H1 (cell line): ENCODE measurements around the gene HIC1. TPM values are rescaled to one million over a fixed set of nuclear protein-coding genes. Genes with fewer than 3 reads are reported as not detected.
A peak's percentile ranks its signal among the peaks of the same experiment; 100 is the strongest.

Experiments
- CTCF ChIA-PET: fragments of 300-600 bp; sonication (Branson Sonifier 250); formaldehyde crosslinking; loops from one replicate; lab custom pipeline; 2021; ENCODE audit not compliant: partially characterized antibody; lab: Charles Lee
- POLR2A ChIA-PET: fragments of 300-600 bp; sonication (Branson Sonifier 250); formaldehyde crosslinking; loops from one replicate; lab custom pipeline; 2021; ENCODE audit warnings: inconsistent platforms; ENCODE audit not compliant: partially characterized antibody; lab: Charles Lee
- DNase-seq, 2 experiments: peaks; one replicate each; pipeline versions ENCODE4 v3.0.0 to v3.0.0-alpha.2; 2010 to 2022; ENCODE audit warnings: low spot score in 2 of 2, low read depth in 1 of 2, mixed read lengths in 1 of 2
- FAIRE-seq: peaks from 2 replicates; lab custom pipeline; 2011; peaks lifted over from hg19 to GRCh38; lab: Jason Lieb, UNC
- H2AFZ ChIP-seq: 2 replicates; pipeline ENCODE4 v1.8.1; 2012; ENCODE audit warnings: low read length, inconsistent platforms
- H2AK5ac ChIP-seq: 2 replicates; pipeline ENCODE4 v1.6.1; 2013; ENCODE audit warnings: low read depth, low read length
- H2BK120ac ChIP-seq: replicated peaks from 2 replicates; pipeline ENCODE3; 2013; ENCODE audit warnings: low read depth, low read length, inconsistent platforms
- H2BK12ac ChIP-seq: 2 replicates; pipeline ENCODE4 v1.6.1; 2013; ENCODE audit warnings: low read depth, low read length
- H2BK15ac ChIP-seq: 2 replicates; pipeline ENCODE4 v1.6.1; 2013; ENCODE audit warnings: low read length
- H2BK20ac ChIP-seq: 2 replicates; pipeline ENCODE4 v1.6.1; 2013; ENCODE audit warnings: low read length
- H2BK5ac ChIP-seq: 2 replicates; pipeline ENCODE4 v1.6.1; 2013; ENCODE audit warnings: low read depth, low read length
- H3K14ac ChIP-seq: 2 replicates; pipeline ENCODE4 v1.6.1; 2013; ENCODE audit warnings: inconsistent platforms; ENCODE audit not compliant: insufficient read length
- H3K18ac ChIP-seq: 2 replicates; pipeline ENCODE4 v1.6.1; 2013; ENCODE audit warnings: low read length; ENCODE audit errors: extremely low read depth
- H3K23ac ChIP-seq: 2 replicates; pipeline ENCODE4 v1.6.1; 2013; ENCODE audit warnings: inconsistent platforms; ENCODE audit not compliant: insufficient read length
- H3K23me2 ChIP-seq: 2 replicates; pipeline ENCODE4 v1.6.1; 2013; ENCODE audit warnings: low read depth, low read length
- H3K27ac ChIP-seq: 2 replicates; pipeline ENCODE4 v1.6.1; 2011; ENCODE audit warnings: low read depth, low read length, inconsistent platforms
- H3K27me3 ChIP-seq, 4 experiments: replicated peaks in 1 of 4; 1 replicate in 1 of 4; 2 replicates in 3 of 4; pipeline versions ENCODE4 v1.6.1 to v1.8.1; 2011 to 2013; ENCODE audit warnings: low read length in 3 of 4, mild to moderate bottlenecking in 3 of 4, inconsistent platforms in 2 of 4, mixed read lengths in 2 of 4, moderate library complexity in 1 of 4; ENCODE audit not compliant: control insufficient read depth in 3 of 4, insufficient read depth in 3 of 4; ENCODE audit errors: extremely low read depth in 1 of 4
- H3K36me3 ChIP-seq, 4 experiments: 2 replicates each; pipeline versions ENCODE4 v1.6.1 to v1.8.1; 2011 to 2013; ENCODE audit warnings: mild to moderate bottlenecking in 4 of 4, low read length in 3 of 4, moderate library complexity in 2 of 4, control low read depth in 1 of 4, inconsistent platforms in 1 of 4; ENCODE audit not compliant: insufficient read depth in 4 of 4, control insufficient read depth in 2 of 4
- H3K4ac ChIP-seq: replicated peaks from 2 replicates; pipeline ENCODE3; 2013; ENCODE audit warnings: low read length, low read depth, mixed read lengths, inconsistent platforms; ENCODE audit not compliant: insufficient read length
- H3K4me1 ChIP-seq, 4 experiments: replicated peaks in 1 of 4; 1 replicate in 1 of 4; 2 replicates in 3 of 4; pipeline versions ENCODE4 v1.6.1 to v1.8.1; 2011 to 2013; ENCODE audit warnings: low read length in 3 of 4, inconsistent platforms in 2 of 4, mixed read lengths in 1 of 4; ENCODE audit not compliant: insufficient read depth in 4 of 4, control insufficient read depth in 3 of 4
- H3K4me2 ChIP-seq, 2 experiments: 2 replicates each; pipeline versions ENCODE4 v1.6.1 to v1.8.1; 2011 to 2013; ENCODE audit warnings: low read depth in 2 of 2, low read length in 2 of 2, control low read depth in 1 of 2, inconsistent platforms in 1 of 2, mild to moderate bottlenecking in 1 of 2; ENCODE audit not compliant: insufficient read depth in 1 of 2
- H3K4me3 ChIP-seq, 4 experiments: fragments of 200-600, 300-600 bp in 1 of 4; sonication (generic), shearing (Covaris generic), sonication (Bioruptor Twin) in 1 of 4; 2 replicates each; pipeline versions ENCODE4 v1.5.1 to v1.8.1; 2011 to 2016; ENCODE audit warnings: low read length in 4 of 4, low read depth in 3 of 4, control low read depth in 2 of 4, inconsistent platforms in 2 of 4, mild to moderate bottlenecking in 2 of 4, mixed read lengths in 1 of 4, moderate library complexity in 1 of 4; ENCODE audit not compliant: insufficient read depth in 2 of 4; ENCODE audit errors: extremely low read depth in 1 of 4
- H3K56ac ChIP-seq: replicated peaks from 2 replicates; pipeline ENCODE3; 2013; ENCODE audit warnings: low read depth, mild to moderate bottlenecking, mixed read lengths, low read length, inconsistent platforms; ENCODE audit not compliant: insufficient read length
- H3K79me1 ChIP-seq: 2 replicates; pipeline ENCODE4 v1.6.1; 2013; ENCODE audit warnings: low read depth, low read length, control low read depth
- H3K79me2 ChIP-seq, 2 experiments: 2 replicates each; pipeline versions ENCODE4 v1.6.1 to v1.8.1; 2012 to 2013; ENCODE audit warnings: low read length in 2 of 2, mild to moderate bottlenecking in 2 of 2, inconsistent platforms in 1 of 2; ENCODE audit not compliant: insufficient read depth in 2 of 2, control insufficient read depth in 1 of 2
- H3K9ac ChIP-seq, 4 experiments: replicated peaks in 1 of 4; 1 replicate in 1 of 4; 2 replicates in 3 of 4; pipeline versions ENCODE4 v1.6.1 to v1.8.1; 2011 to 2013; ENCODE audit warnings: low read depth in 3 of 4, low read length in 3 of 4, control low read depth in 2 of 4, mild to moderate bottlenecking in 2 of 4, moderate library complexity in 2 of 4, inconsistent platforms in 1 of 4; ENCODE audit errors: extremely low read depth in 1 of 4
- H3K9me3 ChIP-seq, 2 experiments: 2 replicates each; pipeline versions ENCODE4 v1.6.1 to v1.8.1; 2012 to 2013; ENCODE audit warnings: mild to moderate bottlenecking in 2 of 2, moderate library complexity in 2 of 2, control low read depth in 1 of 2, inconsistent platforms in 1 of 2, low read depth in 1 of 2, low read length in 1 of 2, mixed read lengths in 1 of 2; ENCODE audit not compliant: insufficient read depth in 2 of 2
- H4K20me1 ChIP-seq, 2 experiments: replicated peaks in 1 of 2; 2 replicates each; pipeline versions ENCODE3 to v1.8.1; 2011 to 2013; ENCODE audit warnings: inconsistent platforms in 2 of 2, low read length in 2 of 2, mild to moderate bottlenecking in 1 of 2; ENCODE audit not compliant: insufficient read depth in 2 of 2, control insufficient read depth in 1 of 2
- H4K5ac ChIP-seq: 2 replicates; pipeline ENCODE4 v1.6.1; 2013; ENCODE audit warnings: low read length, low read depth, mixed read lengths, inconsistent platforms; ENCODE audit not compliant: insufficient read length
- H4K8ac ChIP-seq: 2 replicates; pipeline ENCODE4 v1.8.0; 2013; ENCODE audit warnings: mild to moderate bottlenecking, moderate library complexity, low read length, inconsistent platforms; ENCODE audit not compliant: insufficient read depth; ENCODE audit errors: extremely low read depth
- H4K91ac ChIP-seq: replicated peaks from 2 replicates; pipeline ENCODE3; 2013; ENCODE audit warnings: low read length, mixed read lengths, inconsistent platforms; ENCODE audit not compliant: insufficient read length
- ASH2L ChIP-seq: fragments of 200-600, 300-600 bp; sonication (generic); IDR thresholded peaks from one replicate; pipeline ENCODE4 v1.7.1; 2017; ENCODE audit warnings: low read length
- CBX8 ChIP-seq: fragments of 300-800, 300-1000 bp; sonication (generic); IDR thresholded peaks from 2 replicates; pipeline ENCODE4 v1.7.1; 2016; ENCODE audit warnings: low read depth, low read length, borderline replicate concordance
- CHD1 ChIP-seq: IDR thresholded peaks from 2 replicates; pipeline ENCODE4 v1.6.1; 2012; ENCODE audit warnings: low read depth, low read length, improper control_type of control experiment
- CHD2 ChIP-seq: IDR thresholded peaks from 2 replicates; pipeline ENCODE4 v1.6.1; 2012; ENCODE audit warnings: low read length, improper control_type of control experiment
- CREB1 ChIP-seq: IDR thresholded peaks from 2 replicates; pipeline ENCODE4 v1.6.1; 2012; ENCODE audit warnings: inconsistent platforms
- HDAC2 ChIP-seq, 2 experiments: fragments of 300-600 bp in 1 of 2; sonication (generic) in 1 of 2; IDR thresholded peaks; 2 replicates each; pipeline ENCODE4 v1.6.1; 2011 to 2012; ENCODE audit warnings: low read depth in 2 of 2, low read length in 2 of 2, mild to moderate bottlenecking in 2 of 2, moderate library complexity in 2 of 2, borderline replicate concordance in 1 of 2, inconsistent platforms in 1 of 2
- JUND ChIP-seq: IDR thresholded peaks from 2 replicates; pipeline ENCODE4 v1.6.1; 2011; ENCODE audit warnings: mild to moderate bottlenecking, improper control_type of control experiment, low read length
- KDM5A ChIP-seq: fragments of 200-600 bp; IDR thresholded peaks from 2 replicates; pipeline ENCODE4 v1.7.1; 2012; ENCODE audit warnings: mild to moderate bottlenecking, low read length, inconsistent platforms, mixed read lengths
- POU5F1 ChIP-seq: IDR thresholded peaks from 2 replicates; pipeline ENCODE4 v1.6.1; 2011; ENCODE audit warnings: low read depth, mild to moderate bottlenecking, low read length, moderate library complexity
- RXRA ChIP-seq: IDR thresholded peaks from 2 replicates; pipeline ENCODE4 v1.6.1; 2011; ENCODE audit warnings: low read depth, mild to moderate bottlenecking, low read length, moderate library complexity; ENCODE audit not compliant: insufficient read depth
- SAP30 ChIP-seq: fragments of 300-600 bp; sonication (generic); IDR thresholded peaks from 2 replicates; pipeline ENCODE4 v1.7.1; 2012; ENCODE audit warnings: low read length, moderate library complexity, mild to moderate bottlenecking, inconsistent platforms; ENCODE audit not compliant: insufficient read depth, insufficient replicate concordance
- SRF ChIP-seq: IDR thresholded peaks from 2 replicates; pipeline ENCODE4 v1.6.1; 2011; ENCODE audit warnings: mild to moderate bottlenecking, low read depth, low read length, moderate library complexity
- TCF12 ChIP-seq: IDR thresholded peaks from 2 replicates; pipeline ENCODE4 v1.6.1; 2011; ENCODE audit warnings: low read depth, mild to moderate bottlenecking, low read length
- TEAD4 ChIP-seq: IDR thresholded peaks from 2 replicates; pipeline ENCODE4 v1.6.1; 2012; ENCODE audit warnings: low read depth, low read length, inconsistent platforms, mixed read lengths
- WGBS, 2 experiments: shearing (Covaris generic) in 1 of 2; methylation state at CpG; one replicate each; pipeline versions ENCODE4 v1.1.6 to v1.1.7; 2013 to 2015; ENCODE audit warnings: low lambda C conversion rate in 2 of 2, mixed read lengths in 2 of 2, inconsistent platforms in 1 of 2, low coverage in 1 of 2, missing lambda C conversion rate in 1 of 2; ENCODE audit not compliant: insufficient replicate concordance in 2 of 2, insufficient coverage in 1 of 2, insufficient read length in 1 of 2; ENCODE audit errors: extremely low coverage in 1 of 2, missing lambda C conversion rate in 1 of 2; 5-methylcytosine and 5-hydroxymethylcytosine counted together
- polyA plus RNA-seq, 7 experiments: library from polyadenylated mRNA; depleted of rRNA in 3 of 7; stranded (reverse) in 5 of 7; unstranded in 2 of 7; fragments of >200 nt in 5 of 7; fragments of 200-250 nt in 2 of 7; gene quantifications; 1 replicate in 5 of 7; 2 replicates in 1 of 7; 4 replicates in 1 of 7; pipeline versions ENCODE4 v1.2.1 to v1.2.3, GENCODE V29; 2011 to 2013; ENCODE audit warnings: missing spikeins in 2 of 7, mixed read lengths in 2 of 7
- total RNA-seq: library from RNA; stranded (reverse); fragmentation: NEBNext Ultra II Directional; extraction: Animal tissue kit (Norgen Biotek cat#: 25700); gene quantifications from 2 replicates; pipeline ENCODE4 v1.2.1, GENCODE V29; 2021

The HIC1 gene
- total and polyA plus RNA-seq, 2 of the 8 experiments (the other 6 are each of a cell fraction or from before 2014, with no cell fraction given): 0.06 to 0.09 TPM

- Histone ChIP-seq H3K14ac (no peak overlapping the region), H3K79me1 (no peaks in the 10 kb centered on the region), H2BK15ac (no peak overlapping the region), H3K4me2 (no peak overlapping the region), H3K56ac (no peak overlapping the region), H3K4me1 (peaks cover 2 to 11% (median 5%) of the 10 kb centered on the region in 4 experiments), H4K5ac (no peak overlapping the region), H2BK120ac (no peak overlapping the region), H3K79me2 (no peaks in the 10 kb centered on the region), H2AFZ (no peak overlapping the region), H3K18ac (no peak overlapping the region; the same call in 1 of the 2 replicates), H4K91ac (no peak overlapping the region), H2BK12ac (peak overlapping the region; percentile 68; the same call in 1 of the 2 replicates), H3K27me3 (no peaks in the 10 kb centered on the region), H4K20me1 (peaks cover 0 to 8% of the 10 kb centered on the region in 2 experiments), H4K8ac (no peak overlapping the region; the same call in 1 of the 2 replicates), H3K4me3 (no peak overlapping the region), H3K23ac (no peak overlapping the region), H3K9ac (no peak overlapping the region), H3K23me2 (no peaks in the 10 kb centered on the region), H3K4ac (no peak overlapping the region), H2BK20ac (0 out of 2 replicates have a peak overlapping the region, but pooled peaks have one; percentile 3), H2BK5ac (no peak overlapping the region; the same call in 1 of the 2 replicates), H2AK5ac (no peak overlapping the region; the same call in 1 of the 2 replicates), H3K9me3 (no peaks in the 10 kb centered on the region), H3K36me3 (no peaks in the 10 kb centered on the region), H3K27ac (no peak overlapping the region)
- DNase-seq (no peak), FAIRE-seq (no peak)
- POLR2A ChIA-PET: interaction anchor here (0.6 to 0.7 kb wide), 2 partner anchors 26 to 154 kb away, joined by 3 read pairs; no protein-coding TSS in a partner anchor
- TF ChIP-seq TCF12: no peak
- no peak for TF ChIP-seq CBX8
- TF ChIP-seq TEAD4: no peak
- no peak for TF ChIP-seq POU5F1
- no peak for TF ChIP-seq CHD1
- TF ChIP-seq JUND: no peak
- no peak for TF ChIP-seq KDM5A
- no peak for TF ChIP-seq CHD2
- no peak for TF ChIP-seq RXRA
- TF ChIP-seq CREB1: no peak
- TF ChIP-seq HDAC2 (IDR thresholded peaks at IDR 0.05; ENCODE audit: borderline replicate concordance in 1 of 2, low read depth in 2 of 2, low read length in 2 of 2): no peak
- no peak for TF ChIP-seq SAP30
- TF ChIP-seq SRF: no peak
- no peak for TF ChIP-seq ASH2L
- WGBS, 2 experiments: 81% methylated on average over 9 of the region's 10 CpGs; no CpG with 5 or more reads in 1 of the 2 experiments
- CTCF ChIA-PET: interaction anchor here (0.6 to 4.2 kb wide), 24 partner anchors 8 to 158 kb away, joined by 3 to 27 read pairs (median 4); no protein-coding TSS in a partner anchor
These were observed 40.6 kb downstream of the HIC1 start for GRCh38 chr17:2095536-2095910.
